Common myeloid progenitor, CD34-positive (primary cell): ENCODE results near the gene IP6K3.

Experiments used
- CTCF ChIA-PET: fragments of 350-600 bp; sonication (Branson Sonifier 250); formaldehyde crosslinking; loops from one replicate; lab custom pipeline; 2021; ENCODE audit warnings: antibody characterized with exemption; lab: Charles Lee
- POLR2A ChIA-PET: fragments of 350-600 bp; sonication (Branson Sonifier 250); formaldehyde crosslinking; loops from one replicate; lab custom pipeline; 2021; ENCODE audit warnings: antibody characterized with exemption; lab: Charles Lee
- DNase-seq, 3 donors: peaks; one replicate each; pipeline versions ENCODE4 v3.0.0 to v3.0.0-alpha.2; 2013
- H3K27ac ChIP-seq, 2 experiments: 1 replicate in 1 of 2; 2 replicates in 1 of 2; pipeline ENCODE4 v1.7.0; 2013; ENCODE audit warnings: inconsistent platforms in 2 of 2, low read length in 2 of 2, mild to moderate bottlenecking in 2 of 2, low read depth in 1 of 2, moderate library complexity in 1 of 2; ENCODE audit not compliant: severe bottlenecking in 2 of 2, insufficient read depth in 1 of 2, poor library complexity in 1 of 2
- H3K27me3 ChIP-seq, 5 experiments: replicated peaks in 2 of 5; 1 replicate in 3 of 5; 2 replicates in 2 of 5; pipeline versions ENCODE4 v1.6.1 to v1.7.0; 2013; ENCODE audit warnings: low read length in 4 of 5, mild to moderate bottlenecking in 2 of 5, moderate library complexity in 2 of 5, inconsistent platforms in 1 of 5; ENCODE audit not compliant: insufficient read depth in 5 of 5, control insufficient read depth in 4 of 5
- H3K36me3 ChIP-seq, 4 experiments: 1 replicate in 2 of 4; 2 replicates in 2 of 4; pipeline versions ENCODE4 v1.6.1 to v1.7.0; 2013; ENCODE audit warnings: low read length in 3 of 4, control low read depth in 1 of 4, mild to moderate bottlenecking in 1 of 4; ENCODE audit not compliant: control insufficient read depth in 4 of 4, insufficient read depth in 4 of 4
- H3K4me1 ChIP-seq, 4 experiments: 1 replicate in 3 of 4; 2 replicates in 1 of 4; pipeline versions ENCODE4 v1.6.1 to v1.7.1; 2013; ENCODE audit warnings: low read length in 3 of 4, mild to moderate bottlenecking in 3 of 4, control low read depth in 1 of 4, inconsistent platforms in 1 of 4, moderate library complexity in 1 of 4; ENCODE audit not compliant: control insufficient read depth in 4 of 4, insufficient read depth in 4 of 4; ENCODE audit errors: control extremely low read depth in 1 of 4
- H3K4me3 ChIP-seq, 7 experiments: 1 replicate in 4 of 7; 2 replicates in 3 of 7; pipeline versions ENCODE4 v1.5.1 to v1.7.0; 2013; ENCODE audit warnings: mild to moderate bottlenecking in 7 of 7, low read length in 6 of 7, moderate library complexity in 6 of 7, inconsistent platforms in 2 of 7, low read depth in 2 of 7, control low read depth in 1 of 7; ENCODE audit not compliant: insufficient read depth in 4 of 7, control insufficient read depth in 1 of 7; ENCODE audit errors: extremely low read depth in 1 of 7
- H3K9me3 ChIP-seq, 5 experiments: 1 replicate in 4 of 5; 2 replicates in 1 of 5; pipeline versions ENCODE4 v1.6.1 to v1.7.1; 2013; ENCODE audit warnings: low read length in 4 of 5, mild to moderate bottlenecking in 2 of 5, inconsistent platforms in 1 of 5, low read depth in 1 of 5, moderate library complexity in 1 of 5; ENCODE audit not compliant: control insufficient read depth in 4 of 5, insufficient read depth in 2 of 5; ENCODE audit errors: control extremely low read depth in 1 of 5
- WGBS: methylation state at CpG from one replicate; pipeline ENCODE4 v1.1.5; 2013; ENCODE audit not compliant: insufficient coverage; 5-methylcytosine and 5-hydroxymethylcytosine counted together

The IP6K3 gene

GRCh38 chr6:33768644-33769120 is 22.0 kb upstream of the IP6K3 start:
- H3K9me3 ChIP-seq = peaks cover 0 to 3% (median 0%) of the 10 kb centered on the region in 5 experiments
- peaks cover 0 to 24% (median 5%) of the 10 kb centered on the region in 5 experiments for H3K27me3 ChIP-seq
- ChIA-PET POLR2A (no interaction called here), CTCF (interaction anchor here (0.7 to 8.9 kb wide), 14 partner anchors 10 to 386 kb away, joined by 3 to 86 read pairs (median 4); no protein-coding TSS in a partner anchor)
- no peak overlapping the region for H3K27ac ChIP-seq
- no peak overlapping the region for H3K4me3 ChIP-seq
- H3K36me3 ChIP-seq = peaks cover 0 to 16% (median 10%) of the 10 kb centered on the region in 4 experiments
- WGBS = 25% methylated on average over 6 of the region's 7 CpGs
- DNase-seq = peak; percentile 65 to 82 (median 77)
- H3K4me1 ChIP-seq = peaks cover 0 to 8% (median 1%) of the 10 kb centered on the region in 4 experiments

DNA sequence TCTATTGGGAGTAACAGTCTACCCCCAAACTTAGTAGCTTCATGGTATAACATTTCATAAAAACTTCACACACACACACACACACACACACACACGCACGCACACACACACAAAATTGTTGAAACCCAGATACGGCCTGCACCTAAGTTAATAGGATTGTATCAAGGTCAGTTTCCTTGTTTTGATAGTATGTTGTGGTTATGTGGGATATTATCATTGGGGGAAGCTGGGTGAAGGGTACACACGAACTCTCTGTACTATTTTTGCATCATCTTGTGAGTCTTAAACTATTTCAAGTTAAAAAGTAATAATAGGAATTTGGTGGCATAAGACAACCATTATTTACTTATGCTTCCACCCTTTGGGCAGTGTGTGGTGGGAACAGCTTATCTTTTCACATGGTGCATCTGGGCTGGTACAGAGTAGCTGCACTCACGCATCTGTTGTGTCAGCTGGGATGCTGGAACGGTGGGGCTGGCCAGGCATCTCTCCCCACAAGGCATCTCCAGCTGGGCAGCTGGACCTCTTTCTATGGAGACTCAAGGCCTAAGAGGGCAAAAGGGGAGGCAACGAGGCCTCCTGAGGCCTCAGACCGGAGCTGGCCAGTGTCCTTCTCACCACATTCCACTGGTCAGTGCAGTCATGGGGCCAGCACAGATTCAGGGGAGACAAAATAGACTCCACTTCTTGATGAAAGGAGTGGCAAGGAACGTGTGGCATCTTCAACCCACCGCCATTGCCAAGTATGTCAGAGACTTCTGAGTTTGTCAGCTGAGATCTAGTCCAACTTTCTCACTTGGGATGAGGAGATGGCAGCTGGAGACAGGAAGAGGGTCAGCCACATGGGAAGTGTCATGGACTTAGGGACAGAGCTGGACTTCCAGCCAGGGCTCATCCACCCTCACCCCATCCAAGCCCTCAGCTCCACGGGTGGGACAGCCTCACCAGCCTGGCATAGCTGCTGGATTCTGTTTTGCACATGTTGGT is 20.5 kb upstream of the IP6K3 start:
- DNase-seq = no peak
- no peak overlapping the region for H3K4me3 ChIP-seq
- H3K27ac ChIP-seq = no peak overlapping the region
- peaks cover 0 to 24% (median 5%) of the 10 kb centered on the region in 5 experiments for H3K27me3 ChIP-seq
- peaks cover 0 to 8% (median 2%) of the 10 kb centered on the region in 4 experiments for H3K4me1 ChIP-seq
- 83% methylated on average over 6 of the region's 11 CpGs for WGBS
- H3K36me3 ChIP-seq = peaks cover 0 to 2% (median under 1%) of the 10 kb centered on the region in 4 experiments
- H3K9me3 ChIP-seq = peaks cover 0 to 3% (median 0%) of the 10 kb centered on the region in 5 experiments
- CTCF ChIA-PET = interaction anchor here (0.8 to 8.9 kb wide), 21 partner anchors 9 to 387 kb away, joined by 3 to 86 read pairs (median 4); partner anchors contain the start of gene UQCC2
- POLR2A ChIA-PET = no interaction called here

DNA sequence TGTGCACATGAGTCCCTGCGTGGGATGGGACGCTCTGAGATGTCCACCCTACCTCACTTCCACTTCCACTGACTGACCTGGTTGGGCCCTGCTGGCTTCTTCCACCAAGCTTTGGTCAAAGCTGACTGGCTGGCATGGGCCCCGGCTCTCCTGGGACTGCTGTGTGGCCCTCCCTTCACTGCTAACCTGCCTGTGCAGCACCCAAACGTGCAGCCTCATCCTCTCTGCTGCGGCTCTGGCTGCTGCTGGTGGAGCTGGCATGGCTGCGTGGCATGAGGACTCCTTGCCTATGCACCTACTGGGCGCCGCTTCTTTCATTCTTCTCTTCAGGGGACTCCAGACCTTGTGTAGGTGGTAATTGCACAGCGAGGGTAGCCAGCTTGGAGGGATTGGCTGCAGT is 18.7 kb upstream of the IP6K3 start:
- ChIA-PET POLR2A (no interaction called here), CTCF (interaction anchor here (1.0 to 8.9 kb wide), 3 partner anchors 11 to 389 kb away, joined by 4 to 86 read pairs (median 54); no protein-coding TSS in a partner anchor)
- no peak for DNase-seq
- H3K9me3 ChIP-seq = peaks cover 0 to 3% (median 0%) of the 10 kb centered on the region in 5 experiments
- peaks cover 0 to 19% (median 5%) of the 10 kb centered on the region in 5 experiments for H3K27me3 ChIP-seq
- no peaks in the 10 kb centered on the region for H3K36me3 ChIP-seq
- WGBS = 99% methylated on average over 9 of the region's 9 CpGs
- peaks cover 0 to 17% (median 14%) of the 10 kb centered on the region in 4 experiments for H3K4me1 ChIP-seq
- H3K27ac ChIP-seq = no peak overlapping the region
- no peak overlapping the region for H3K4me3 ChIP-seq

DNA sequence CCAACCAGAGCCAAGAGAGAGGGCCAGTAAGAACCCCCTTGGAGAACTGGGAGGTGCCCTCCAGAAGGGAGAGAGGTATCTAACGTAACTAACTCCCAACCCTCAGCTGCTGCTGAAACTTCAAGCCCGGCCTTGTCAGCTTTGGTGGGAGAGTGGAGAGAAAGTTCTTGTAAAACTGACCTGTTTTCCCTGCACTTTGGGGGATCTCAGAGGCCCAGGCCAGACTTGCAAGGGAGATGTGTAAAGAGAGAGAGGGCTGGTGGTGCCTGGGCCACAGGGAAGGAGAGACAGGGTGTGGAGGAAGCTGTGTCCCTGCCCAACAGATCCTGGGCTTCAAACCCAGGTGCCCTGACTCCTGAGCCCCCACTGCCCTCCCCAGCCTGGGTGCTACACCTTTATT is 17.3 kb upstream of the IP6K3 start:
- no CpG with 5 or more reads among the region's 2 CpGs for WGBS
- H3K27me3 ChIP-seq = peaks cover 0 to 5% (median 0%) of the 10 kb centered on the region in 5 experiments
- CTCF ChIA-PET = interaction anchor here (0.7 to 6.3 kb wide), 7 partner anchors 8 to 264 kb away, joined by 3 to 44 read pairs (median 4); partner anchors contain the start of genes IP6K3 and UQCC2

GRCh38 chr6:33763483-33763882 is 16.8 kb upstream of the IP6K3 start:
- ChIA-PET POLR2A (interaction anchor here (0.6 kb wide), 1 partner anchor 20 kb away, joined by 3 read pairs; no protein-coding TSS in a partner anchor), CTCF (interaction anchor here (0.8 to 6.3 kb wide), 6 partner anchors 8 to 264 kb away, joined by 3 to 44 read pairs (median 4); partner anchors contain the start of genes IP6K3 and UQCC2)
- Histone ChIP-seq H3K27ac (no peak overlapping the region), H3K9me3 (peaks cover 0 to 3% (median 0%) of the 10 kb centered on the region in 5 experiments), H3K4me1 (peaks cover 0 to 21% (median 12%) of the 10 kb centered on the region in 4 experiments), H3K27me3 (peaks cover 0 to 2% (median 0%) of the 10 kb centered on the region in 5 experiments), H3K36me3 (no peaks in the 10 kb centered on the region), H3K4me3 (no peak overlapping the region)
- 67% methylated on average over 6 of the region's 6 CpGs for WGBS
- no peak for DNase-seq

More for the DNA sequence above, 17.3 kb upstream of the IP6K3 start:
- Histone ChIP-seq H3K27ac (no peak overlapping the region), H3K4me1 (peaks cover 0 to 21% (median 15%) of the 10 kb centered on the region in 4 experiments), H3K36me3 (no peaks in the 10 kb centered on the region), H3K4me3 (no peak overlapping the region), H3K9me3 (peaks cover 0 to 3% (median 0%) of the 10 kb centered on the region in 5 experiments)
- POLR2A ChIA-PET = interaction anchor here (0.6 kb wide), 1 partner anchor 21 kb away, joined by 3 read pairs; no protein-coding TSS in a partner anchor
- DNase-seq = no peak

GRCh38 chr6:33762713-33763112 is 16.0 kb upstream of the IP6K3 start:
- POLR2A ChIA-PET = no interaction called here

More at GRCh38 chr6:33762713-33763112, 16.0 kb upstream of the IP6K3 start:
- Histone ChIP-seq H3K36me3 (no peaks in the 10 kb centered on the region), H3K27me3 (peaks cover 0 to 2% (median 0%) of the 10 kb centered on the region in 5 experiments), H3K4me1 (peaks cover 0 to 21% (median 12%) of the 10 kb centered on the region in 4 experiments), H3K9me3 (peaks cover 0 to 3% (median 0%) of the 10 kb centered on the region in 5 experiments), H3K4me3 (no peak overlapping the region), H3K27ac (no peak overlapping the region)
- CTCF ChIA-PET = interaction anchor here (0.8 to 6.3 kb wide), 12 partner anchors 9 to 177 kb away, joined by 3 to 44 read pairs (median 5); partner anchors contain the start of genes IP6K3 and UQCC2
- WGBS = 89% methylated on average over 4 of the region's 4 CpGs
- no peak for DNase-seq
